Skin epidermis (tissue), 12 donors: Measurements from ENCODE around the gene CENPS.

Experiments used
- H3K27ac ChIP-seq, 21 experiments: fragments of 200-600 bp; sonication (generic) in 11 of 21; one replicate each; pipeline ENCODE4 v1.5.0; 2020; ENCODE audit warnings: mild to moderate bottlenecking in 3 of 21, inconsistent platforms in 2 of 21, moderate library complexity in 2 of 21
- H3K4me3 ChIP-seq, 7 experiments: fragments of 200-600 bp; sonication (generic) in 2 of 7; one replicate each; pipeline ENCODE4 v1.5.0; 2020; ENCODE audit warnings: inconsistent platforms in 2 of 7, mild to moderate bottlenecking in 2 of 7, moderate library complexity in 1 of 7

CENPS gene

GRCh38 chr1:10474613-10475507 is 44.6 kb downstream of the CENPS start, which contains the start of gene PEX14:
PEX14 (plus strand) TSS chr1:10474950; CDS start chr1:10474967, 17 bp downstream.
- H3K4me3 ChIP-seq = peak within 1 kb of the TSS; percentile 69 to 100 (median 95)
- peak within 1 kb of the TSS in 20 of 21 experiments; percentile 24 to 93 (median 87) for H3K27ac ChIP-seq

GRCh38 chr1:10475510-10475909 is 45.3 kb downstream of the CENPS start:
- H3K27ac ChIP-seq = peak overlapping the region in 18 of 21 experiments; percentile 24 to 93 (median 88)
- peak overlapping the region; percentile 69 to 100 (median 95) for H3K4me3 ChIP-seq

GRCh38 chr1:10479296-10479695 is 49.1 kb downstream of the CENPS start:
- no peak overlapping the region for H3K4me3 ChIP-seq
- no peak overlapping the region for H3K27ac ChIP-seq

GRCh38 chr1:10480614-10481013 is 50.4 kb downstream of the CENPS start:
- Histone ChIP-seq H3K4me3 (no peak overlapping the region), H3K27ac (no peak overlapping the region)

- H3K27ac ChIP-seq = no peak overlapping the region
- no peak overlapping the region for H3K4me3 ChIP-seq
These were observed 54.3 kb downstream of the CENPS start for GRCh38 chr1:10484521-10484920.

GRCh38 chr1:10489291-10490055 is 59.2 kb downstream of the CENPS start:
- Histone ChIP-seq H3K4me3 (no peak overlapping the region), H3K27ac (no peak overlapping the region)

GRCh38 chr1:10490286-10490970 is 60.2 kb downstream of the CENPS start:
- H3K27ac ChIP-seq = no peak overlapping the region
- no peak overlapping the region for H3K4me3 ChIP-seq
